Measurements from ENCODE around the gene KRTAP10-8.

The KRTAP10-8 gene

DNA sequence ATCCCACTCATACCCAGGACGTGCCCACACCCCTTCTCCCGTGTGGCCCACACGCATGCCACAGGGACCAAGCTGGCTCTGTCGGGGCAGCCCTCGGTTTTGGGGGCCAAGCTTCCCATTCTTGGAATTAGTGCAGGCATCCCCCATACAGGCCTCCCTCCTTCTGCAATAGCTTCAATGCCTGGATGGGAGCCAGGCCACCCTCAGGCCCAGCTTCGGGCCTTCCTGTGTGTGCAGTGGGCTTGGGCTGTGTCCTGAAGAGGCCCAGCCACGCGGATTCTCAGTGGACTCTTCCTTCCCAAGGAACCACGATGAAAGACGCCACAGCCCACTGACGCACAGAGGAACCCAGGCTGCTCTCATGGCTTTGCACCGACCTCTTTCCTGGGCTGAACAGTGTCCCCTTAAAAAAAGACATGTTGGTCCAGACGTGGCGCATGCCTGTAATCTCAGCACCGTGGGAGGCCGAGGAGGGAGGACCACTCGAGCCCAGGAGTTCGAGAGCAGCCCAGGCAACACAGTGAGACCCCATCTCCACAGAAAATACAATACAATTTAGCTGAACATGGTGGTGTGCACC lies 37.7 kb downstream of the KRTAP10-8 start:
- in situ Hi-C loops (cut with MboI; ENCODE audit: low sequenced_read_pairs, unreplicated experiment): no loop called here
- no peak for DNase-seq (ENCODE audit: low spot score)
- TF ChIP-seq, protein P1, sequence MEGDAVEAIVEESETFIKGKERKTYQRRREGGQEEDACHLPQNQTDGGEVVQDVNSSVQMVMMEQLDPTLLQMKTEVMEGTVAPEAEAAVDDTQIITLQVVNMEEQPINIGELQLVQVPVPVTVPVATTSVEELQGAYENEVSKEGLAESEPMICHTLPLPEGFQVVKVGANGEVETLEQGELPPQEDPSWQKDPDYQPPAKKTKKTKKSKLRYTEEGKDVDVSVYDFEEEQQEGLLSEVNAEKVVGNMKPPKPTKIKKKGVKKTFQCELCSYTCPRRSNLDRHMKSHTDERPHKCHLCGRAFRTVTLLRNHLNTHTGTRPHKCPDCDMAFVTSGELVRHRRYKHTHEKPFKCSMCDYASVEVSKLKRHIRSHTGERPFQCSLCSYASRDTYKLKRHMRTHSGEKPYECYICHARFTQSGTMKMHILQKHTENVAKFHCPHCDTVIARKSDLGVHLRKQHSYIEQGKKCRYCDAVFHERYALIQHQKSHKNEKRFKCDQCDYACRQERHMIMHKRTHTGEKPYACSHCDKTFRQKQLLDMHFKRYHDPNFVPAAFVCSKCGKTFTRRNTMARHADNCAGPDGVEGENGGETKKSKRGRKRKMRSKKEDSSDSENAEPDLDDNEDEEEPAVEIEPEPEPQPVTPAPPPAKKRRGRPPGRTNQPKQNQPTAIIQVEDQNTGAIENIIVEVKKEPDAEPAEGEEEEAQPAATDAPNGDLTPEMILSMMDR (IDR thresholded peaks at IDR 0.05; ENCODE audit: borderline replicate concordance, control extremely low read depth, extremely low read depth, insufficient read depth, missing control alignments): no peak

DNA sequence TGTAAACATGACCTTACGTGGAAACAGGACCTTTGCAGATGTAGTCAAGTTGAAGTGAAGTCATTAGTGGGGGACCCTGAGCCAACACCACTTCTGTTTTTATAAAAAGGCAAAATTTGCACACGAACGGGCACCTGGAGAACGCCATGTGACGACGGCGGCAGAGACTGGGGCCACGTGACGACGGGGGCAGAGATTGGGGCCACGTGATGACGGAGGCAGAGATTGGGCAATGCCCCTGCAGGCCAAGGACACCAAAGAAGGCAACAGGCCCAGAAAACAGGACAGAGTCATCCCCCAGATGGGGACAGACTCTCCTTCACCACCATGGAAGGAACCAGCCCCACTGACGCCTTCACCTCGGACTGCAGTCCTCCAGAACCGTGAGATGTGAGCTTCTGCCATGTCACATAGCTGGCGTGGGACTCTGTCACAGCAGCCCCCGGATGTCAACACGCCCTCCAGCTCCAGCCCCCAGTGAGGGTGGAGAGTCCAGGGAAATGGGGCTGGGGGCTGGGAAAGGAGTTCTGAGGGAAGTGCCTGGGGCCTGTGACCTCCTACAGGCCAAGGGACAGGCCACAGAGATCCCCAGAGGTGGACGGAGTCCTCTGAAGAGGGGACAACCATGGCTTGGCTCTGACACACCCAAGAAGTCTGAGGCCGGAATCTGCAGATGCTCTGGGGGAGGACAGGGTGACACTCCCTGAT lies 38.5 kb downstream of the KRTAP10-8 start:
- DNase-seq (ENCODE audit: low spot score): no peak
- TF ChIP-seq, protein P1 (IDR thresholded peaks at IDR 0.05; ENCODE audit: borderline replicate concordance, control extremely low read depth, extremely low read depth, insufficient read depth, missing control alignments): no peak
- in situ Hi-C loops (cut with MboI; ENCODE audit: low sequenced_read_pairs, unreplicated experiment): no loop called here

DNA sequence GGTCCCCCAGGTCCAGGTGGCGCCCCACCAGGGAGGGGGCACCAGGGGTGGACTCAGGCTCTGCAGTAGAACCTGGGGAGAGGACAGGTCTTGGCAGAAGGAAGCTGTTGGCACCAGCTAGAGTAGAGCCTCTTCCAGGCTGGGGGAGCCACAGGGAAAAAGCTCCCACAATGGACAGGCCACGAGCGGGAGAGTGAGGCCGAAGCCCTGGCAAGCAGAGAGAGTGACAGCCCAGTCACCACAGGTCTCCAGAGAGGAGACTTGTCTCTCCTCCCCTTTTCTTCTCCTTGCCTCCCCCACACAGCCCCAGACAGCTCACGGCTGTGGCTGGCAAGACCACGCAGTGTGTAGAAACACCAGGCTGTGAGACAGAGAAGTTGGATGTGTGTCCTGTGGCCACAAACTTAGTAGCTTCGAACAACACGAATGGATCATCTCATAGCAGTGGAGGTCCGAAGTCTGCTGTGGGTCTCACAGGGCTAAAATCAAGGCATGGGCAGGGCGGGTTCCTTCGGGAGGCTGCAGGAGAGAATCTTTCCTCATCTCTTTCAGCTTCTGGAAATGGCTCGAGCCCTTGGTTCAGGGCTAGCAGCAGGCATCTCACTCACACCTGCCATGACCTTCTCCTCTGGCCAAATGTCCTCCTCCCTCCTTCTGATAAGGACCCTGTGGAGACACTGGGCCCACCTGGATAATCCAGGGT lies 39.2 kb downstream of the KRTAP10-8 start:
- no peak for DNase-seq (ENCODE audit: low spot score)
- in situ Hi-C loops (cut with MboI; ENCODE audit: low sequenced_read_pairs, unreplicated experiment): no loop called here
- TF ChIP-seq, protein P1 (IDR thresholded peaks at IDR 0.05; ENCODE audit: borderline replicate concordance, control extremely low read depth, extremely low read depth, insufficient read depth, missing control alignments): no peak

DNA sequence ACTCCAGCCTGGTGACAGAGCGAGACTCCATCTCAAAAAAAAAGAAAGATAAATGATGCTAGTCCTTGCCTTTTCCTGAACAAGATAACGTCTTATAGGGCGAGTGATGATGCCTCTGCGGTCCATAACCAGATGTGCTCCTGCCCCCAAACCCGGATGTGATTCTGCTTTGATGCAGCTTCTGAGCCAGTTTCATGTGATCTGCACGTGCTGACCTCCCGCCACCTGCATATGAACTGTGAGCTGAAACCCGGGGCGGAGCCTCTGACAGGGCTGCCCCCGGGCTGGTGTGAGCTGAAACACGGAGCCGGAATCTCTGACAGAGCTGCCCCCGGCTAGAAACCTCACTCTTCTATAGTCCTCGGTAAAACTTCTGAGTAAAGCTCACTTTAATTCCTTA lies 41.2 kb downstream of the KRTAP10-8 start:
- TF ChIP-seq, protein P1 (IDR thresholded peaks at IDR 0.05; ENCODE audit: borderline replicate concordance, control extremely low read depth, extremely low read depth, insufficient read depth, missing control alignments): no peak
- no peak for DNase-seq (ENCODE audit: low spot score)
- in situ Hi-C loops (cut with MboI; ENCODE audit: low sequenced_read_pairs, unreplicated experiment): no loop called here

DNA sequence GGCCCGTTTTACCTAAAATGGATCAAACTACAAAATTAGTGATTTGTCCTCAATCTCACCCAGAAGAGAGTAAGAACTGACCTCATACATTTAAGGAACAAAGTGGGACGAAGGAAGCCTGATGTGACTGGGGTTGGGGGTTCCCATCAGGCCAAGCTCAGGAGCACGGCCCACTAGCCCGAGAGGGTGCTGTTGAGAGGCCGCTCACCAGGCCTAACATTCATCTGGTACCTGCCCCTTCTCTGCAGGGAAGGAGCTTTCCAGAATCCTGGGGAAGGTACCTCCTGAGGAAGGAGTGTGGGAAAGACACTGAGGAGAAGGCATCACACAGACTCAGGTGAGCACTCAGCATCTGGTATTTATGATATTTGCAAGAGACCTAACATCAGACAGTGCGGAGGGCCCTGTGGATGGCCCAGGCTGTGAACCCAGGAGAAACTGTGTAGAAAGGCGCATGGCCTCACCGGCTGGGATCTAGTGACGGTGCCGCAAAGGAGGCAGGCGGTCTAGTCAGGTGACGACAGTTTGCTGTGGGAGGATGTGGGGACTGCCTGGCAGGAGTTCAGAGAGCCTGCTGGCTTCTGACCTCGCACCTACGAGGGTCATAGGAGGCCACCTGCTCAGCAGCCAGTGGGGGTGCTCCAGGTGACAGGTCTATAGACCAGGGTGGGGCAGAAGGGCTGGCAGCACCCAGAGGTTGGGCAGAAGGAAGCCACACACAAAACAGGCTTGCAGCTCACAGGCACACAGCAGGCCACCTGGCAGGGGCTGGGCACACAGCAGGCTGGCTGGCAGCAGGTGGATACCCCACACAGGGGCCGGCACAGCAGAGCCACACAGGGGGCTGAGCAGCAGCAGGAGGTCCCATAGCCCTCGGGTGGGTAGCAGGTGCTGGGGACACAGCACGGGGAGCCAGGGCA lies 42.0 kb downstream of the KRTAP10-8 start:
- TF ChIP-seq, protein P1 (IDR thresholded peaks at IDR 0.05; ENCODE audit: borderline replicate concordance, control extremely low read depth, extremely low read depth, insufficient read depth, missing control alignments): no peak
- in situ Hi-C loops (cut with MboI; ENCODE audit: low sequenced_read_pairs, unreplicated experiment): no loop called here
- DNase-seq (ENCODE audit: low spot score): no peak

DNA sequence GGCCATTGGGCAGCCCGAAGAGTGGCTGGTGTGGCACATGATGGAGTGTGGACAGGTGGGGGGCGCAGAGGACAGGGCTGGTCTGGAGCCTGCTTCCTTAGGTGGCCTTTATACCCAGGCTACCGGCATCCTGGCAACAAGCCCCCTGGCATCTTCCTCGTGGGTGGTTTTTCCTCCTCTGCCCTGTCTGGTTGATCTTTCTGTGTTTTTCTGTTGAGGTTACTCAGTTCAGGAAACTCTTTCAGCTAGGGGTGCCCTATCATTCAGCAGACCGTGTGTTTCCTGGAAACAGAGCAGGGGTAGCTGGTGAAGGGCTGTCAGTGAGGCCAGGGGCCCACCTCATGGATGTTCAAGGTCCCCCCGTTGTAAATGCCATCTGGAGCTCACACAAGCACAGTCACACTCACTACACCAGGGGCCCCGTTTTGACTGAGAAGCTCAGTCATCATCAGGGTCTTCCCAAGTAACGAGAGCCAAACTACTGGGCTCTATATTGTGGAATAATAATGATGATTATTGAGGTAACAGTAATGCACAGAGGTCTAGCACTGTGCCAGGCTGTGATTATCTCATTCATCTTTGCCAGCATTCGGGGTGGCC lies 42.8 kb downstream of the KRTAP10-8 start, which contains the start of gene KRTAP12-4:
TSS of gene KRTAP12-4 (minus strand) at position 84 of the 600 bp plus-strand sequence. CDS start at position 39, 45 bp downstream.
- in situ Hi-C loops (cut with MboI; ENCODE audit: low sequenced_read_pairs, unreplicated experiment): no loop called here
- DNase-seq (ENCODE audit: low spot score): no peak
- TF ChIP-seq, protein P1 (IDR thresholded peaks at IDR 0.05; ENCODE audit: borderline replicate concordance, control extremely low read depth, extremely low read depth, insufficient read depth, missing control alignments): no peak
